HG02610 (cell line): Measurements from ENCODE around the gene C1orf105.
"Not testable (repeated sequence)": the region's sequence is repeated elsewhere in the genome, so short reads cannot be mapped to it uniquely, and the experiment has no call there.

Source experiments
- ATAC-seq: cut with Tn5 transposase; IDR thresholded peaks from one replicate; pipeline ENCODE4 v1.9.1; 2021; ENCODE audit warnings: mild to moderate bottlenecking, moderate library complexity; ENCODE audit not compliant: unreplicated experiment

The C1orf105 gene

GRCh38 chr1:172484252-172484651, 63.8 kb downstream of the C1orf105 start:
- no peak for ATAC-seq

- no peak for ATAC-seq
Observed at GRCh38 chr1:172485626-172486025, 65.1 kb downstream of the C1orf105 start.

GRCh38 chr1:172486805-172487454, 66.4 kb downstream of the C1orf105 start:
- ATAC-seq: no peak

- ATAC-seq: no peak
Observed at GRCh38 chr1:172487550-172487949, 67.1 kb downstream of the C1orf105 start.

DNA sequence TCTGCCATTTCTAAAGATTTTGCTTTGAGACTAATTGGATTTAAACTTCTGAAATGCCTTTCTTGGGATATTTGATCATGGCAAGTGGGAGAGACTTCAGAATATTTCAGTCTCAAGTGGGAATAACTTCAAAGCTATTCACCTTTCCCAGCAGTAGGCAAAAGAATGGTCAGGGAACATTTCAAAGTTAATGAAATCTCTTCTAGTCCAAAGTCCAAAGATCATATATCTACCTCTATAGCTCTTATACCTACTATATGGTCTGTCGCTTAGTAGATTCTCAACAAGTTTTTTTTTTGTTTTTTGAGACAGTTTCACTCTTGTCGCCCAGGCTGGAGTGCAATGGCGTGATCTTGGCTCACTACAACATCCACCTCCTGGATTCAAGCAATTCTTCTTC, 67.9 kb downstream of the C1orf105 start:
- ATAC-seq: no peak

- no peak for ATAC-seq
Observed at GRCh38 chr1:172489847-172490246, 69.4 kb downstream of the C1orf105 start.

DNA sequence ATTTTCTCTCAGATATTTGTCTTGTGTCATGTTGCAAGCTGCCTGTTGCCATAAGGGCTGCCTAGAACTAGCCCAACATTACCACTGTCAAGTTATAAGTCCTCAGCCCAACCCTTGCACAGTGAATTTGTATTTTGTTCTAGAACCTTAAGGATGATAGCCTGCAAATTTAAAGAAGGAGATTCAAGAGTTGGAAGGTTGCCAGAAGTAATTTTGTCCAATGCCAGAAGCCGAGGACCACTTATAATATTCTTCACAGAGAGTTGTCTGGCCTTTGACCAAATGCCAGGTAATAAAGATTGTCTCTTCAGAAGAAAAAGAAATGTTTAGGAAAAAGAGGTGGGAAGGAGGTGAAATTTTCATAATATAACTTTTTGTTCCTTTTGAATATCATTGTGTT, 71.9 kb downstream of the C1orf105 start:
- ATAC-seq: no peak

DNA sequence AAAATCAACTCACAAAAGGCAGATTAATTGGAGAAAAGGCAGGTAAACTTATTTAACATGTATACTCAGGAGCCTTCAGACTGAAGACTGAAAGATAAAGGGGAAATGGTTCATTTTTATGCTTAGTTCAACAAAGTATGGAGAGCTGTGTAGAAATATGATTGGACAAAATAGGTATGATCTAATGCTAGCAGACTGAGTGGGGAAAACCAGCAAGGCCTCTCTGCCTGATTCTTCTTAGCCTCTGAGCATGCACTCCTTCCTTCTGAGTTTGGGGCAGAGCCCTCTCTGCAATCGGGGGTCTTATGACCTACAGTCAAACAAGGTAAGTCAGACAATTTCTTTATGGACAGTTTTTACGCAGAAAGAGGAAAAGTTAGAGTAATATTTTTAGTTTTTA, 73.7 kb downstream of the C1orf105 start:
- ATAC-seq: no peak

GRCh38 chr1:172496127-172496526, 75.6 kb downstream of the C1orf105 start:
- ATAC-seq: not testable (repeated sequence)

- no peak for ATAC-seq
Observed at GRCh38 chr1:172496678-172497077, 76.2 kb downstream of the C1orf105 start.

DNA sequence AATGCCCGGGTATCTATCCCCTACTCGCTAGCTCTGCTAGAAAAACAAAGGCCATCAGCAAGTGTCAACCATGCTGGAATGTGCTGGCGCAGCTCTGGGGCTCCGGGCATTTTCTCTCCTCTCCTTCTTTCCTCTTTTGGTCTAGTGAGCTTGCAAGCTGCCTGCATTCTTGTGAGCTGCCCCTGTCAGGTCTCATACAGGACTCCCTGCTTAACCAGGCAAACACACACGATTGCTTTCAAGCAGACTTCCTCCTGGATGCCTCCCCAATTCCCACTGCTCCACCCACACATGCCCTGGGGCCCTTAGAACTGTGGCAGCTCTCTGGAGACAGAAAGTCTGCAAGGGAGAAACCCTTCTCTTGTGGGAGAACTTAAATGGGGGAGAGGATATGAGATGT, 76.7 kb downstream of the C1orf105 start:
- ATAC-seq: no peak

DNA sequence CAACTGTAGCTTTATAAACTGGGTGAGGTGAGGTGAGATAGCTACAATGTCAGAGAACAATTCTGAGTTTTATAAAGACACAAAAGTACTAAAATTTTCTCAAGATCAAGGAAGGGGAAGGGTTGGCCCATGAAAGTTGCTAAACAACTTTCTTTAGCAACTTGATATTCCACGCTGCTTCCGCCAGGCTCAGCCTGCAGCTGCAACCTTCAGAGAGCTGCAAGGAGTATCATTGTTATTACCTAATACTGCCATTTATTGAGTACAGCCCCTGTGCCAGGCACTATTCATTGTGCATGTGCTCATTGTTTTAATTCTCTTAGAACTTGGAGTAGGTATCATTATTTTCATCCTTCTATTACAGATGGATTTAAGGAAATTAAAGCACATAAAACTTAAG, 78.4 kb downstream of the C1orf105 start:
- no peak for ATAC-seq

DNA sequence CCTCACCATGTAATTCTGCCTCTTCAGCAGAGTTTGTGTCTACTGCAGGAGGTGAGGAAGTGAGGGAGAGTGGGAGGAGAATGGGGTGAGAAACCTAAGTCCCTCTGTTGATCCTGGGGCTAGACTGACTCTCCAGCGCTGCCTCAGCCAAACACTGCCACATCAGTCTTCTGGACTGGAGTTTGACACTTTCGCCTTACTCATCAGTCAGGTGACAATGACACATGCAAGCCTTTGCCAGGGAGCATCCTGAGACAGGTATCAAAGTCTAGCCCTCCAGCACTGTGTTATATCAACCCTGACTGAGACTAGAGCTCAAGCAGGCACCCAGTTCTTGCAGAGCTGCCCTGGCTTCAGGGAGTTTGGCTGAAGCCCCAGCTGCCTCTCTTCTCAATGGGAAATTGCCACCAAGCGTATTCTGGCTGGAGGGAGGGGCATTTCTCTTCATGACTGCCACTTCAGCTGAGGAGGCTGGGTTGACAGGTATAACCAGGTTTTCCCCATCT, 79.2 kb downstream of the C1orf105 start:
- ATAC-seq: no peak

GRCh38 chr1:172500207-172500606, 79.7 kb downstream of the C1orf105 start:
- ATAC-seq: no peak

- ATAC-seq: no peak
Observed at GRCh38 chr1:172507741-172508140, 87.3 kb downstream of the C1orf105 start.

GRCh38 chr1:172510479-172510878, 90.0 kb downstream of the C1orf105 start:
- no peak for ATAC-seq

GRCh38 chr1:172512591-172512990, 92.1 kb downstream of the C1orf105 start:
- no peak for ATAC-seq

- ATAC-seq: no peak
Observed at GRCh38 chr1:172513479-172513878, 93.0 kb downstream of the C1orf105 start.

DNA sequence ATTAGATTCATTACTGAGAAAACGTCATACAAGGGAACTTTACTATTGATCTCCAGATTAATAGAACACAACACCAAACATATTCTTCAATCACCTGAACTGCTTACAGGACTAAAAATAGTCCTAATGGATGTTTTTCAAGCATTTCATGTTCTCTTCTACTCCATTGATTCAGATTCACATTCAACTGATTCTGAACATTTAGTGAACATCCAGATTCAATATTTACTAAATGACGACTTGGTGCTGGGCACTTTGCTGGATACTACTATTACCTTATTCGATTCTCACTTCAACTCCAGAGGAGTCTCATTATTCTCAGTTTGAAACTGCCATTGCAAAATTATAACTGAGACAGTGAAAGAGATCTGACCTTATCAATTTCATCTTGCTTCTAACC, 93.6 kb downstream of the C1orf105 start:
- ATAC-seq: no peak

- ATAC-seq: no peak
Observed at GRCh38 chr1:172515436-172515835, 95.0 kb downstream of the C1orf105 start.

- ATAC-seq: no peak
Observed at GRCh38 chr1:172515927-172516326, 95.4 kb downstream of the C1orf105 start.

GRCh38 chr1:172517081-172517480, 96.6 kb downstream of the C1orf105 start:
- no peak for ATAC-seq

DNA sequence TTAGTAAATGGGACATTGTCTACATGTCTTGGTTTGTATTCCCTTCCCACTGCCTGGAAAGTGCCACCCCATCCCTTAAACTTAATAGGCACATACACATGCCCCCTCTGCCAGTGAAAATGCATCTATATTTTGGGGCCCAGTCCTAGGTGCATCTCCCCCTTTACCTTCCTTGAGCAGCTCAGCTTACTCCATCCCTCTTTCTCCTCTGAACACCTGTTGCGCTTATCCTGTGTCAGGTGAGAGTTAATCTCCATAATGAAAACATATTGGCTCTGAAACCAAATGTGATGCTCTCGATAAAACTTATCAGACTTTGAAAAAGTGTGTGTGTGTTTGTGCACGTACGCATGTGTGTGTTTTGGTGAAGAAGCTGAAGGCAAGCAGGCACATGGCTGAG, 97.1 kb downstream of the C1orf105 start:
- no peak for ATAC-seq
